Neural progenitor cell (in vitro differentiated cells): ENCODE measurements around the gene CARF.

Source experiments
- CTCF ChIP-seq: fragments of 200-600 bp; sonication (generic); IDR thresholded peaks from 2 replicates; pipeline ENCODE4 v1.5.1; 2017; ENCODE audit warnings: antibody characterized with exemption, mild to moderate bottlenecking
- EZH2 ChIP-seq: fragments of 200-600 bp; sonication (generic); IDR thresholded peaks from 2 replicates; pipeline ENCODE4 v1.6.1; 2017; ENCODE audit warnings: antibody characterized with exemption, mild to moderate bottlenecking, moderate library complexity
- EZH2phosphoT487 ChIP-seq: fragments of 200-600 bp; sonication (generic); IDR thresholded peaks from 2 replicates; pipeline ENCODE4 v1.6.1; 2017; ENCODE audit warnings: antibody characterized with exemption

GRCh38 chr2:203003716-203004115, 91.6 kb downstream of the CARF start:
- no peak for TF ChIP-seq CTCF
- TF ChIP-seq EZH2 = no peak
- TF ChIP-seq EZH2phosphoT487 = no peak
